WI38 (cell line): Measurements from ENCODE around the gene LECT2.

ENCODE experiments used
- H3K4me3 ChIP-seq: 2 replicates; pipeline ENCODE4 v1.5.1; 2011; ENCODE audit warnings: low read depth, mild to moderate bottlenecking, control low read depth, low read length
- CTCF ChIP-seq: IDR thresholded peaks from 2 replicates; pipeline ENCODE4 v1.5.1; 2012; ENCODE audit warnings: low read depth, mild to moderate bottlenecking, control low read depth, low read length

Gene LECT2

GRCh38 chr5:135942202-135942771 is 12.5 kb downstream of the LECT2 start:
- no peak overlapping the region for H3K4me3 ChIP-seq
- no peak for TF ChIP-seq CTCF

GRCh38 chr5:135941711-135942110 is 13.1 kb downstream of the LECT2 start:
- no peak for TF ChIP-seq CTCF
- H3K4me3 ChIP-seq, result no peak overlapping the region

- no peak overlapping the region for H3K4me3 ChIP-seq
- no peak for TF ChIP-seq CTCF
These were observed 17.4 kb downstream of the LECT2 start for GRCh38 chr5:135937245-135937911.

GRCh38 chr5:135934939-135935338 is 19.8 kb downstream of the LECT2 start:
- no peak overlapping the region for H3K4me3 ChIP-seq
- no peak for TF ChIP-seq CTCF

- H3K4me3 ChIP-seq, result no peak overlapping the region
- no peak for TF ChIP-seq CTCF
These were observed 23.9 kb downstream of the LECT2 start for GRCh38 chr5:135930949-135931295.

- TF ChIP-seq CTCF, result no peak
- H3K4me3 ChIP-seq, result no peak overlapping the region
These were observed 24.5 kb downstream of the LECT2 start for GRCh38 chr5:135930029-135930948.

- TF ChIP-seq CTCF, result no peak
- H3K4me3 ChIP-seq, result no peak overlapping the region
These were observed 33.4 kb downstream of the LECT2 start for GRCh38 chr5:135921388-135921787.
